IPS-NIHi7 (cell line): ENCODE data around the gene ATF7.
A peak's percentile ranks its signal among the peaks of the same experiment; 100 is the strongest.
"Not testable (repeated sequence)": the region's sequence is repeated elsewhere in the genome, so short reads cannot be mapped to it uniquely, and the experiment has no call there.

Experiments used
- DNase-seq: peaks from one replicate; pipeline ENCODE4 v3.0.0; 2012; ENCODE audit warnings: mixed read lengths; ENCODE audit errors: extremely low spot score

Gene ATF7

DNA sequence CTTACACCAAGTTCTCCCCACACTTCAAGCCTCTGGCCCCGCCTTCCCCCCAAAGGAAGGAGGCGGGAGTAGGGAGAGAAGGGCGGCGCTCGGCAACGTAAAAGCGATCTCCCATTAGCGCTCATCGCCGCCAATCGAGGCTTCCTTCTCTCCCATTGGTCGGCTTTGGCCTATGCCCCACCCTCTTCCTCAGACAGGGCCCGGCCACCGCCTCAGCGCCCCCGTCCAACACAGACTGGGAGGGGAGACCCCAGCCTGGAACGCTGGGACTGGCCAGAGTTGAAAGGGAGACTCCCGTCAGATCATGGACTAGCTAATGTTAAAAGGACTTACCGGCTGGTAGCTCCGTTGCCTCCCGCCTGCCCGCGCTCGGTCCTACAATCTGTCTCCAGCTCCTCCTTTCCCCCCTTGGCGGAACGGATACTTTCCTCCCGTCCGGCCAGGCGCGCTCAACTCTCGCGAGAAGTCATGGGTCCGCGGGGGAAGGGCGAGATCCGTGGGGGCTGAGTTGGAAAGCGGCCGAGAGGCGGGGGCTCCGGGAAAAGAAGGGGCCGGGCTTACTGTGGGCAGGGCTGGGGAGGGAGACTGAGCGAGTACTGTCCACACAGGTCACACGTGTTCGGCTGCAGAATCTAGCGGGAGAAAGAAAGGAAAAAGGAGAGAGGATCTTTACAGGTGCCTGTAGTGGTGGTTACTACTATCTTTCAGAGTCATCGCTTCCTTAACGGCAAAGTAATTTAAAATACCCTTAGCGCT is at the start of gene ATF7:
Gene ATF7 (minus strand): TSS at position 437 of the 756 bp plus-strand sequence. CDS start 25,382 bp downstream, outside the sequence.
- DNase-seq: peak; percentile 98

DNA sequence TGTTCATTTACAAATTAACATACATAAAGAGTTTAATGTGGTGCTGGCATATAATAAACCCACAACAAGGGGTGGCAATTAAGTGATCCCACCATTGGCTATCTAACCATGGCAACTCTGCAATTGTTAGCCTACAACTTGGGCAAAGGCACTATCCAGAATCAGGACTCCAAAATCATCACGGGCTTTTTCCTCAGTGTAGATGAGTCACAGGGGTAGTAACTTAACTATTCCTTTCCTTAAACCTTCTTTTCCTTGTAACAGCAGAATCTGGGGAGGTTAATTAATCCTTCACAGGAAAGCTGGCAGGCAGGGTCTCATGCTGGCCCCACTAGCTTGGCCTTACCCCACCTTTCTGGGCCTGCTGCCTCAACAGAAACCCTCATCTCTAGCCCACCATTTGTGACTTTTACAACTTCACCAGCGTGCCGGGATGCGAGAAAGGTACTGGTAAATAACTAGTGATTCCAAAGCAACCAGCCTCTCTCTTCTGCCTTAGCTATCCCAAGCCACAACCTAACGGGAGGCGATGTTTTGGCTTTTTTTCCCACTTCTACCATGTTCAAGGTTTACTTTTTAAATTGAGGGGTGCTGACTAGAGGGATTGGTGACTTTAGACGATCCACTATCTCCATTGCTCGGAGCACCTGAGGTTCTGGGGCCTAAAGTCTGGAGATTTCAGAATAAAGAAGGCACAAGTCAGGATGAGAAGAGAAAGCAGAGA is 49.0 kb upstream of the ATF7 start:
- no peak for DNase-seq

DNA sequence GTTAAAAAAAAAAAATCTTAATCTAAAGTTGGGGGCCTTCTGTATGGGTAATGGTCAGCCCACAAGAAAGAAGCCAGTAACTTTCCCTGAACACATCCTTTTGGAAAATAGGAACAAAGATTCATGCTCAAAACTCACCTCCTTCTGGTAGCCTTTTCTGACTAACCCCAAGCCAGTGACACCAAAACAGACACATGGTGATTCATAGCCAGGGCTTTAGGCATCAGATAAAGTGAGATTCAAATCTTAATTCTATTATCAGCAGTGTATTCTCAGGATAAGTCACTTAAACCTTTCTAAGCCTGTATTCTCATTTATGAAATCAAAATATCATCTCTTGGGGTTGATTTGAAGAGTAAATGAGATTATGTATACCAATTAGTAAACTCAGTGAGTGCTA is 44.8 kb upstream of the ATF7 start:
- DNase-seq: no peak

DNA sequence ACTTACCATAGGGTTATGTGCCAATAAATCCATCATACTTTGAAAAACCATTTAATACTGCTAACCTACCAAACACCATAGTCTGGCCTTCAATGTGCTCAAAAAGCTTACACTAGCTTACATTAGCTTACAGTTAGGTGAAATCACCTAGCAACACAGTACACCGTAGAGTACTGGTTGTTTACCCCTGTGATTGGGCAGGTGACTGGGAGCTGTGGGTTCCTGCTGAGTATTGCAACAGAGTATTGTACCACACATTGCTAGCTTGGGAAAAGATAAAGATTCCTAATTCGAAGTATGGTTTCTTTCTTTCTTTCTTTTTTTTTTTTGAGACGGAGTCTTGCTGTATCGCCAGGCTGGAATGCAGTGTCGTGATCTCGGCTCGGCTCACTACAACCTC is 44.1 kb upstream of the ATF7 start:
- no peak for DNase-seq

DNA sequence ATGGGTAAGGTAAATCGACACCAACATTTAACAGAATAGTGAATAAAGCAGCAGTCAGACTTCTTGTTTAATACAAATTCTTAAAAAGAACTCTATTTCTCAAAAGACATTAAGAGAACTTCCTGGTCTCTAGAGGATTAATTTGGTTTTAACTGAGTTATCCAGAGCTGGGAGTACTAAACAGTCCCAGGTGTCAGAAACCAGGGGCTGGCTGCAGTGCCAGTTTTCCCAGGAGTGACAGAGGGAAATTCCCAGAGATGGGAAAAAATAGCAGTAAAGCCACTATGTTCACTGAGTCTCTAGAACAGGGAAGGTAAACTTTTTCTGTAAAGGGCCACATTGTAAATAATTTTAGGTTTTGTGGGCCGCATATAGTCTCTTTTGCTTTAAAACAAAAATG is 40.9 kb upstream of the ATF7 start:
- DNase-seq: no peak

DNA sequence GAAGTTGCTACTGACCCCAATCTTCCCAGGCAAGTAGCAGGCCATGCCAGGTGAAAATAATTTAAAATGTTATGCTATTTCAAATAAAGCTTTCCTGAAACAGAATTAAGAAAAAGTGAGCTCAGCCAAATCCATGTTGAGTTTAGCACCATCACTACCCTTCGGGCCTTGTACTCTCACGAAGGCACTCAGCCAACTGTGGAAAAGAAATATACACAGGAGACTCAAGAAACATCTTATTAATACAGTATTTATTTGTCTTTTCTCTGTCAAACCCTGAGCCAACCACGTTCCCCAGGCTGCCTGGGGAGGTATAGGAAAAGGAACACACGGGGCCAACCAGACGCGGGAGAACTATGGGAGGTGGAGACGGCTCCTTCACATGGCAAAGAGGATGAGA is 38.8 kb upstream of the ATF7 start:
- DNase-seq: no peak

DNA sequence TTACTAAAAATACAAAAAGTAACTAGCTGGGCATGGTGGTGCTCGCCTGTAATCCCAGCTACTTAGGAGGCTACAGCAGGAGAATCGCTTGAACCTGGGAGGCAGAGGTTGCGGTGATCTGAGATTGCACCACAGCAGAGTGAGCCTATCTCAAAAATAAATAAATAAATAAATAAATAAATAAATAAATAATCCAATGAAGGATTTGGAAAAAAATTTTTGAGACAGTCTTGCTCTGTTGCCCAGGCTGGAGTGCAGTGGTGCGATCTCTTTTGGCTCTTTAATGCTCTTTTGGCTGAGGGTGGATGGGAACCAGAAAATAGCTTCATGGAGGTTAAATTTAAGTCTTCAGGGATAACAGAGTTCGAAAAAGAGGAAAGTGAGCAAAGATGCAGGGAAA is 38.0 kb upstream of the ATF7 start:
- DNase-seq: no peak

DNA sequence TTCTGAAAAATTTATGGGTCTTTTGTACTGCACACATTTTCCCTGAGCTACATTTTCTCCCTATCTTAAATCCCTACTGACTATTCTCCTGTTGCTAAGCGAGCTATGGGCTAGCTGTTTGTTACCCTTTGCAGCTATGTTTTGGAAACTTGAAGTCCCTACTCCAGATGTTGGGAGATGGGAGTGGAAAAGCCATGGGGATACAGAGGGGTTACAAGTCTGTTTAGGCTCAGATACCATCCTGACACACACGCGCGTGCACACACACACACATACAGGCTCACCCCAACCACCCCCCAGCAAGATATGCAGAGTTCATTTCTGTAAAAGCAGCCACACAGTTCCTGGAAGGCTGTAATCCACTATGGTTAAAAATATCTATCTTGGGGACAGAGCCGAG is 33.9 kb upstream of the ATF7 start:
- no peak for DNase-seq

DNA sequence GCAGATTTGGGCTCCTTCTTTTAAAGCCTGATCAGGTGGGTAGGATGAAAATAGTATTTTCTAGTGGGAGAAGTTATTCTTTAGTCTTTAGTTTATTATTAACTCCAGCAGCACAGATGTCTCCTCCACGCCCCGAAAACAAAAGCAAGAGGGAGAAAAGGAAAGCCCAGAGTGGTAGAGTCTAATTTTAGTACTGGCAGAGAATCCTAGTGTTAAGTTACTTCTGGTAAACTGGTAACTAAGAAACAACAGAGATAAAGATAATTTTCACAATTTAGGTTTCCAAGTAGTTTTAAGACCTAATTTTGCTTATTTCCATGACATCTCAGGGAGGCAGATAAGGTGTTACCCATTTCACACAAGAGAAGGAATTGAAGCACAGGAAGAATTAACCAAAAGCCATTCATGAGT is 33.4 kb upstream of the ATF7 start:
- DNase-seq: no peak

DNA sequence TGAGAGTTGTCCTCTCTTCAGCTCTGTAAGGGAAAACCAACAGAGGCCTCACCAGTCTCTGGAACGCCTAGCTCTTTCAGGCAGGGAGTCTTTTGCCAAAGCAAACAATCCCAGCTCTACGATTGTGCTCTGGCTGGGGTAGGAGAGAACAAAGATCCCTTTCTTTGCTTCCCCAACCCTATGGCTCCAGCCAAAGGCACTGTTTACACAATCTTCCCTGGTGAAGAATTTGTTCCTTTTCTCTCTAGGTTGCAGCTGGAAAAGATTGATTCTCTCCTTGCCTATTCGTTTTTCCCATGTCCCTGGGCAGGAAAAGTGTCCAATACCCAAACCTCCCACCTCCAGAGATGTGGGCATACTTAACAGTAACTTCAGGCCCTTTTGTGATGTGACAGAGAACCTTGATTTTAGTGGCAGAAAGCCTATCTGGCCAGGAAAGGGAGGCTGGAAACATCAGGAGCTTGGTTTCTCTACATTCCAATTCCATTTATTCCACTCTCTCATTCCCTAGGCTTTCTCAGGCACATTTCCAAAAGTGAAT is 32.9 kb upstream of the ATF7 start:
- peak; percentile 33 for DNase-seq

DNA sequence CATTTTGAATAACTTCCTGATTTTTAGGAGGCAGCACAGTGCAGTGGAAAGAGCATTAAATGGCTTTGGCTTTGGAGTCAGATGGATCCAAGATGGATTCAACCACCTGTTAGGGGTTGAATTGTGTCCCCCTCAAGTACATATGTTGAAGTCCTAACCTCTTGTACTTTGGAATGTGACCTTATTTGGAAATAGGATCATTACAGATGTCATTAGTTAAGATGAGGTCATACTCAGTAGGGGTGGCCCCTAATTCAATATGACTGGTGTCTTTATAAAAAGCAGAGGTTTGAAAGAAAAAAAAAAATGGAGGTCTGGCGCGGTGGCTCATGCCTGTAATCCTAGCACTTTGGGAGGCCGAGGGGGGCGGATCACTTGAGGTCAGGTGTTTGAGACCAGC is 30.9 kb upstream of the ATF7 start:
- DNase-seq: no peak

DNA sequence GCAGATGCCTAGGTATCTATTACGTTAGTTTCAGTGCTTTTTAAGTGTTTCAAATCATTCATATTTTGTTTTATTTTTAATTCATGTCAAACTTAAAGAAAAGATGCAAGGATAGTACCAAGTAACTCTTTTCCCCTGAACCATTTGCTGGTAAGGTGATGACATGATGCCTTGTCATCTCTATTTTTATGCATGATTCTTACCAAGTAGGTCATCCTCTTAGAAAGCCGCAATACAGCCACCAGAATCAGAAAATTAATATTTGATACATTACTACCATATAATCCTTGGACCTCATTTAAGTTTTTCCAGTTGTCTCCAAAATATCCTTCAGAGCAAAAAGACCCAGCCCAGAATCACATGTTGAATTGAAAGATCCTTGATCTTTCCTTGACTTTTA is 27.4 kb upstream of the ATF7 start:
- DNase-seq: no peak

DNA sequence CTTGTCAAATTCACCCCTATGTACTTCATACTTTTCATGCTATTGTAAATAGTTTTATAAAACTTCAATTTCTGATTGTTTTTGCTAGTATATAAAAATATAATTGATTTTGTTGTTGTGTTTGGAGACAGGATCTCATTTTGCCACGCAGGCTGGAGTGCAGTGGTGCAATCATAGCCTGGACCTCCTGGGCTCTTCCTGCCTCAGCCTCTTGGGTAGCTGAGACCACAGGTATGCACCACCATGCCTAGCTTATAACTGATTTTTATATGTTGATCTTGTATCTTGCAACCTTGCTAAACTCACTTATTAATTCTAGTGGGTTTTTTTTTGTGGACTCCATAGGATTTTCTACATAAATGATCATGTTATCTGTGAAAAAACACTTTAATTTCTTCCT is 26.2 kb upstream of the ATF7 start:
- no peak for DNase-seq

DNA sequence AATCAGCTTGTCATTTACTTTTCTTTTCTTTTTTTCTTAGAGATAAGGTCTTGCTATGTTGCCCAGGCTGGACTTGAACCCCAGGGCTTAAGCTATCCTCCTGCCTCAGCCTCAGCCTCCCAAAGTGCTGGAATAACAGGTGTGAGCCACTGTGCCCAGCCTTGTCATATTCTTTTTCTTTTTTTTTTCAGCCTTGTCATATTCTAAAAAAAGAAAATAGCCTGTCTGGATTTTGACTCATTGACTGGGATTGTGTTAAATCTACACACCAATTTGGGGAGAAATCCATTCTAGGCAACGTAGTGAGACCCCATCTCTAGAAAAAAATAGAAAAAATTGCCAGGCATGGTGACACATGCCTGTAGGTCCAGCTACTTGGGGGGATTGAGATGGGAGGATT is 25.6 kb upstream of the ATF7 start:
- DNase-seq: no peak

DNA sequence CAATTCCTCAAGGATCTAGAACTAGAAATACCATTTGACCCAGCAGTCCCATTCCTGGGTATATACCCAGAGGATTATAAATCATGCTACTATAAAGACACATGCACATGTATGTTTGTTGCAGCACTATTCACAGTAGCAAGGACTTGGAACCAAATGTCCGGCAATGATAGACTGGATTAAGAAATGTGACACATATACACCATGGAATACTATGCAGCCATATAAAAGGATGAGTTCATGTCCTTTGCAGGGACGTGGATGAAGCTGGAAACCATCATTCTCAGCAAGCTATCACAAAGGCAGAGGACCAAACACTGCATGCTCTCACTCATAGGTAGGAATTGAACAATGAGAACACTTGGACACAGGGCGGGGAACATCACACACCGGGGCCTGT is 20.1 kb upstream of the ATF7 start:
- DNase-seq: not testable (repeated sequence)

DNA sequence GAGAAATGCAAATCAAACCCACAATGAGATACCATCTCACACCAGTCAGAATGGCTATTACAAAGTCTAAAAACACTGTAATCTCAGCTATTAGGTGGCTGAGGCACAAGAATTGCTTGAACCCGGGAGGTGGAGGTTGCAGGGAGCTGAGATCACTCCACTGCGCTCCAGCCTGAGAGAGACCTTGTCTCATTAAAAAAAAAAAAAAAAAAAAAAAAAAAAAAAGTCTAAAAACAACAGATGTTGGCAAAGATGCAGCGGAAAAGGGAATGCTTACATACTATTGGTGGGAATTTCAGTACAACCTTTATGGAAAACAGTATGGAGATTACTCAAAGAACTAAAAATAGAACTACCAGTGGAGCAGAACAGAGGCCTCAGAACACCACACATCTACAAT is 19.0 kb upstream of the ATF7 start:
- DNase-seq: no peak

DNA sequence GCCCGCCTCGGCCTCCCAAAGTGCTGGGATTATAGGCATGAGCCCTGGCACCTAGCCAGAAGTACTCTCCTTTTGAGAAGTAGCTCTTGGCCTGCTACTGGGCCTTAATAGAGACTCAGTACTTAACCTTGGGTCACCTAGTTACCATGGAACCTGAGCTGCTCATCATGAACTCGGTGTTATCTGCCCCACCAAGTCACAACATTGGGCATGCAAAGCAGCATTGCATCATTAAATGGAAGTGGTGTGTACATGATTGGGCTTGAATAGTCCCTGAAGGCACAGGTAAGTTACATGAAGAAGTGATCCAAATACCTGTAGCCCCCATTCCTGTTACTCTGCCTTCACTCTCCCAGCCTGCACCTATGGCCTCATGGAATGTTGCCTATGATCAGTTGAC is 18.0 kb upstream of the ATF7 start:
- no peak for DNase-seq

DNA sequence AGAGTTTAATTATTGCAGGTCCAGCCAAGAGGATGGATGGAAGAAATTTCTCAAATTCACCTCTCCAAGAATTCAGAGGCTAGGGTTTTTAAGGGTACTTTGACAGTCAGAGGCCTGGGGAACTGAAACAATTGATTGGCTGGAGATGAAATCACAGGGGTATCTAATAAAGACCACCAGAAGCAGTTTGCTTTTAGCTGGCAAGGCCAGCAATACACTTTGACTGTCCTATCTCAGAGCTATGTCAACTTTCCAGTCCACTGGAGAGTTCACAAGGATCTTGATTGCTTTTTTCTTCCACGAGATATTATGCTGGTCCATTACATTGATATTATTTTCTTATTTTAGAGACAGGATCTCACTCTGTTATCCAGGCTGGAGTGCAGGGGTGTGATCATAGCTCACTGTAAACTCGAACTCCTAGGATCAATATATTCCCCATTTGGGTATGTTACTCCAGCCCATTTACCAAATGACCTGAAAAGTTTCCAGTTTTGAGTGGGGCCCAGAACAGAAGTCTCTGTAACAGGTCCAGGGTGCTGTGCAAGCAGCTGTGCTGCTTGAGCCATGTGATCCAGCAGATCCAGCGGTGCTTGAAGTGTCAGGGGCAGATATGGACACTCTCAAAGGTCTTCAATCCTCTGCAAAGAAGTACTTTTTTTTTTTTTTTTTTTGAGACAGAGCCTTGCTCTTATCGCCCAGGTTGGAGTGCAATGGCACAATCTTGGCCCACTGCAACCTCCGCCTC is 17.2 kb upstream of the ATF7 start:
- DNase-seq: no peak

DNA sequence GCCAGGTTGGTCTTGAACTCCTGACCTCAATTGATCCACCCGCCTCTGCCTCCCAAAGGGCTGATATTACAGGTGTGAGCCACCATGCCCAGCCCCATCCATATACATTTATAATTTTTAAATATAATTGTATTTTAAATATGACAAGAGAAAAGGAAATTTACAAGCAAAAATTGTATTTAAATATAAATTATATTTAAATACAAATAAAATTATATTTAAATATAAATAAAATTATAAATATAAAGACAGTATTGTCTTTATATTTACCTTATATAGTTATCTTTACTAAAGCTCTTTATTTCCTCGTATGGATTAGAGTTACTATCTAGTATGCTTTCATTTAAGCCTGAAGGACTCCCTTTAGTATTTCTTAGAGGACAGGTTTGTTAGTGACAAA is 11.9 kb upstream of the ATF7 start:
- no peak for DNase-seq

DNA sequence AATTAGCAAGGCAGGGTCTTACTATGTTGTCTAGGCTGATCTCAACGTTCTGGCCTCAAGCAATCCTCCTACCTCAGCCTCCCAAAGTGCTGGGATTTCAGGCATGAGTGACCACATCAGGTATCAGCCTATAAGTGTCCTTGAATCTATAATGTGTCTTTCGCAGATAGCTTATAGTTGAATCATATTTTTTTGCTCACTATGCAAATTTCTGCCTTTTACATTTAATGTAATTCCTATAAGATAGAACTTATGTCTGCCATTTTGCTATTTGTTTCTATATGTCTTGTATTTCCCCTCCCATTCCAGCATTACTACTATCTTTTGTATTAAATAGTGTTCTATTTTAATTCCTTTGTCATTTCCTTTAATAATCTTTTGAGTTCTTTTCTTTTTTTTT is 10.5 kb upstream of the ATF7 start:
- no peak for DNase-seq

DNA sequence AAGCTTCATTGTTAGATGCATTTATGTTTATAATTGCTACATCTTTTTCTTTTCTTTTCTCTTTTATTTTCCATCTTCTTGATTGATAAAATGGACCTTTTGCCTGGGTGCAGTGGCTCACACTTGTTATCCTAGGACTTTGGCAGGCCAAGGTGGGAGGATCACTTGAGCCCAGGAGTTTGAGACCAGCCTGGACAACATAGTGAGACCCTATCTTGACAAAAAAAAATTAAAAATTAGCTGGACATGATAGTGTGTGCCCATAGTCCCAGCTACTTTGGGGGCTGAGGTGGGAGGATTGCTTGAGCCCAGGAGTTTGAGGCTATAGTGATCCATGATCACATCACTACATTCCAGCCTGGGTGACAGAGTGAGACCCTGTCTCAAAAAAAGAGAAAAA is 9.5 kb upstream of the ATF7 start:
- not testable (repeated sequence) for DNase-seq

DNA sequence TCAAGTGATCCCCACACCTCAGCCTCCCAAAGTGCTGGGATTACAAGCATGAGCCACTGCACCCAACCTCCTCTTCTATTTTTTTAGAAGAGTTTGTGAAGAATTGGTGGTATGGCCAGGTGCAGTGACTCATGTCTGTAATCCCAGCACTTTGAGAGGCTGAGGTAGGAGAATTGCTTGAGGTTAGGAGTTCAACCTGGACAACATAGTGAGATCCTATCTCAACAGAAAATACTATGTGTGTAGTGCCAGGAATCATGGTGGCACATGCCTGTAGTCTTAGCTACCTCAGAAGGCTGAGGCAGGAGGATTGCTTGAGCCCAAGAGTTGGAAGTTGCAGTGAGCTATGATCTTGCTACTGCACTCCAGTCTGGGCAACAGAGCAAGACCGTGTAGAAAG is 5.5 kb upstream of the ATF7 start:
- no peak for DNase-seq

DNA sequence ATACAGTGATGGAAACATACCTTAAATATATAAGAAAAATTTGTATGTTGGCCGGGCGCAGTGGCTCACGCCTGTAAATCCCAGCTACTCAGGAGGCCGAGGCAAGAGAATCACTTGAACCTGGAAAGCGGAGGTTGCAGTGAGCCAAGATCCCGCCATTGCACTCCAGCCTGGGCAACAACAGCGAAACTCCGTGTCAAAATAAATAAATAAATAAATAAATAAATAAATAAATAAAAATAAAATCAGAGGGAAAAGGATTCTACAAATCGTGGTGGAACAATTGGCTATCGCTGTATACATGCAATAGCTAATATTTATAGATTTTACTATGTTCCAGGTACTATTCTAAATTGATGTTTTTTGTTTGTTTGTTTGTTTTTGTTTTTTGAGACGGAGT is 1.7 kb upstream of the ATF7 start:
- no peak for DNase-seq
